ENCODE results near the gene PRKACG.

Gene PRKACG

GRCh38 chr9:68967800-68968199 lies 46.1 kb downstream of the PRKACG start:
- Mint-ChIP-seq H3K4me1 (ENCODE audit: low read depth) (peaks cover 53% of the 10 kb centered on the region), H3K27ac (peak overlapping the region; percentile 62), H3K9me3 (peaks cover 6% of the 10 kb centered on the region), H3K4me3 (no peak overlapping the region), H3K36me3 (ENCODE audit: low read depth) (peaks cover 65% of the 10 kb centered on the region), H3K27me3 (no peaks in the 10 kb centered on the region)
- intact Hi-C loops (cut with micrococcal nuclease), result no loop called here

GRCh38 chr9:68966496-68966944 lies 47.4 kb downstream of the PRKACG start:
- no peak overlapping the region for H3K4me3 Mint-ChIP-seq
- intact Hi-C loops (cut with micrococcal nuclease), result no loop called here
- H3K27me3 Mint-ChIP-seq, result no peaks in the 10 kb centered on the region
- H3K27ac Mint-ChIP-seq, result no peak overlapping the region
- peaks cover 57% of the 10 kb centered on the region for H3K36me3 Mint-ChIP-seq (ENCODE audit: low read depth)
- peaks cover under 1% of the 10 kb centered on the region for H3K9me3 Mint-ChIP-seq
- H3K4me1 Mint-ChIP-seq (ENCODE audit: low read depth), result peaks cover 44% of the 10 kb centered on the region

- Mint-ChIP-seq H3K4me3 (no peak overlapping the region), H3K4me1 (ENCODE audit: low read depth) (peaks cover 42% of the 10 kb centered on the region), H3K36me3 (ENCODE audit: low read depth) (peaks cover 59% of the 10 kb centered on the region), H3K9me3 (no peaks in the 10 kb centered on the region), H3K27ac (peak overlapping the region; percentile 63), H3K27me3 (no peaks in the 10 kb centered on the region)
- intact Hi-C loops (cut with micrococcal nuclease), result no loop called here
Measured at GRCh38 chr9:68964765-68965164, 49.1 kb downstream of the PRKACG start.

- peaks cover 48% of the 10 kb centered on the region for H3K4me1 Mint-ChIP-seq (ENCODE audit: low read depth)
- no peaks in the 10 kb centered on the region for H3K9me3 Mint-ChIP-seq
- no peak overlapping the region for H3K4me3 Mint-ChIP-seq
- H3K27me3 Mint-ChIP-seq, result no peaks in the 10 kb centered on the region
- peak overlapping the region; percentile 63 for H3K27ac Mint-ChIP-seq
- intact Hi-C loops (cut with micrococcal nuclease), result no loop called here
- peaks cover 58% of the 10 kb centered on the region for H3K36me3 Mint-ChIP-seq (ENCODE audit: low read depth)
Measured at GRCh38 chr9:68964102-68964541, 49.8 kb downstream of the PRKACG start.

GRCh38 chr9:68963416-68963815 lies 50.5 kb downstream of the PRKACG start:
- intact Hi-C loops (cut with micrococcal nuclease), result no loop called here
- H3K36me3 Mint-ChIP-seq (ENCODE audit: low read depth), result peaks cover 53% of the 10 kb centered on the region
- H3K9me3 Mint-ChIP-seq, result no peaks in the 10 kb centered on the region
- no peaks in the 10 kb centered on the region for H3K27me3 Mint-ChIP-seq
- no peak overlapping the region for H3K27ac Mint-ChIP-seq
- H3K4me1 Mint-ChIP-seq (ENCODE audit: low read depth), result peaks cover 48% of the 10 kb centered on the region
- H3K4me3 Mint-ChIP-seq, result no peak overlapping the region
